Measurements from ENCODE around the gene CAMK1D. TPM values are rescaled to one million over a fixed set of nuclear protein-coding genes. Genes with fewer than 3 reads are reported as not detected.

Gene CAMK1D
- total and polyA plus RNA-seq, 2 of the 8 experiments (the other 6 are each of a cell fraction or from before 2014, with no cell fraction given) = 3.5 to 10.6 TPM

- Histone ChIP-seq H3K79me1 (ENCODE audit: low read depth, low read length) (no peaks in the 10 kb centered on the region), H2BK15ac (ENCODE audit: low read length) (no peak overlapping the region), H3K9ac (replicated peaks in 1 of 4; ENCODE audit: extremely low read depth in 1 of 4, low read depth in 3 of 4, low read length in 3 of 4) (no peak overlapping the region), H2BK5ac (ENCODE audit: low read depth, low read length) (no peak overlapping the region), H4K20me1 (replicated peaks in 1 of 2; ENCODE audit: control insufficient read depth in 1 of 2, insufficient read depth in 2 of 2, low read length in 2 of 2) (no peaks in the 10 kb centered on the region), H3K14ac (ENCODE audit: insufficient read length) (no peak overlapping the region), H3K4me3 (ENCODE audit: extremely low read depth in 1 of 4, insufficient read depth in 2 of 4, low read depth in 3 of 4, low read length in 4 of 4) (no peak overlapping the region), H2BK120ac (replicated peaks; ENCODE audit: low read depth, low read length) (no peak overlapping the region), H4K91ac (replicated peaks; ENCODE audit: insufficient read length, low read length) (no peak overlapping the region), H3K23me2 (ENCODE audit: low read depth, low read length) (no peaks in the 10 kb centered on the region), H3K56ac (replicated peaks; ENCODE audit: insufficient read length, low read depth, low read length) (no peak overlapping the region), H3K9me3 (ENCODE audit: insufficient read depth in 2 of 2, low read depth in 1 of 2, low read length in 1 of 2) (no peaks in the 10 kb centered on the region), H3K79me2 (ENCODE audit: control insufficient read depth in 1 of 2, insufficient read depth in 2 of 2, low read length in 2 of 2) (no peaks in the 10 kb centered on the region), H4K5ac (ENCODE audit: insufficient read length, low read depth, low read length) (no peak overlapping the region), H2BK20ac (ENCODE audit: low read length) (no peak overlapping the region), H3K23ac (ENCODE audit: insufficient read length) (no peak overlapping the region), H3K36me3 (ENCODE audit: control insufficient read depth in 2 of 4, insufficient read depth in 4 of 4, low read length in 3 of 4) (no peaks in the 10 kb centered on the region), H3K4ac (replicated peaks; ENCODE audit: insufficient read length, low read depth, low read length) (no peak overlapping the region), H3K18ac (ENCODE audit: extremely low read depth, low read length) (no peak overlapping the region), H4K8ac (ENCODE audit: extremely low read depth, insufficient read depth, low read length) (no peak overlapping the region; the same call in 1 of the 2 replicates), H2AK5ac (ENCODE audit: low read depth, low read length) (no peak overlapping the region), H2AFZ (ENCODE audit: low read length) (no peak overlapping the region), H3K27me3 (replicated peaks in 1 of 4; ENCODE audit: control insufficient read depth in 3 of 4, extremely low read depth in 1 of 4, insufficient read depth in 3 of 4, low read length in 3 of 4) (no peaks in the 10 kb centered on the region), H3K4me2 (ENCODE audit: insufficient read depth in 1 of 2, low read depth in 2 of 2, low read length in 2 of 2) (no peak overlapping the region), H3K27ac (ENCODE audit: low read depth, low read length) (no peak overlapping the region), H3K4me1 (replicated peaks in 1 of 4; ENCODE audit: control insufficient read depth in 3 of 4, insufficient read depth in 4 of 4, low read length in 3 of 4) (no peaks in the 10 kb centered on the region), H2BK12ac (ENCODE audit: low read depth, low read length) (no peak overlapping the region)
- no peak for DNase-seq (ENCODE audit: low read depth in 1 of 2, low spot score in 2 of 2)
- ChIA-PET CTCF (ENCODE audit: partially characterized antibody) (interaction anchor here (0.6 to 1.5 kb wide), 3 partner anchors 13 to 127 kb away, joined by 3 read pairs; no protein-coding TSS in a partner anchor), POLR2A (ENCODE audit: partially characterized antibody) (no interaction called here)
- no peak for FAIRE-seq
- WGBS, 2 experiments (ENCODE audit: extremely low coverage in 1 of 2, insufficient coverage in 1 of 2, insufficient read length in 1 of 2, insufficient replicate concordance in 2 of 2, low coverage in 1 of 2, low lambda C conversion rate in 2 of 2, missing lambda C conversion rate in 1 of 2) = 90% methylated on average over 8 of the region's 8 CpGs; no CpG with 5 or more reads in 1 of the 2 experiments
- no peak for TF ChIP-seq USF2 (IDR thresholded peaks at IDR 0.05; ENCODE audit: low read length)
- no peak for TF ChIP-seq SAP30 (IDR thresholded peaks at IDR 0.05; ENCODE audit: insufficient read depth, insufficient replicate concordance, low read length)
- no peak for TF ChIP-seq GABPA (IDR thresholded peaks at IDR 0.05; ENCODE audit: borderline replicate concordance, insufficient read depth, low read length)
Observed at GRCh38 chr10:12873172-12873571, 523.8 kb downstream of the CAMK1D start.

Measured in H1 (cell line).